SKM-1 treated with dmso at 0.1 percent for 144 hours (cell line): ENCODE results near the gene TREX2.

Experiments
- DNase-seq: peaks from one replicate; lab custom pipeline; 2025; ENCODE audit not compliant: unreplicated experiment; lab: John Stamatoyannopoulos, UW

Gene TREX2

DNA sequence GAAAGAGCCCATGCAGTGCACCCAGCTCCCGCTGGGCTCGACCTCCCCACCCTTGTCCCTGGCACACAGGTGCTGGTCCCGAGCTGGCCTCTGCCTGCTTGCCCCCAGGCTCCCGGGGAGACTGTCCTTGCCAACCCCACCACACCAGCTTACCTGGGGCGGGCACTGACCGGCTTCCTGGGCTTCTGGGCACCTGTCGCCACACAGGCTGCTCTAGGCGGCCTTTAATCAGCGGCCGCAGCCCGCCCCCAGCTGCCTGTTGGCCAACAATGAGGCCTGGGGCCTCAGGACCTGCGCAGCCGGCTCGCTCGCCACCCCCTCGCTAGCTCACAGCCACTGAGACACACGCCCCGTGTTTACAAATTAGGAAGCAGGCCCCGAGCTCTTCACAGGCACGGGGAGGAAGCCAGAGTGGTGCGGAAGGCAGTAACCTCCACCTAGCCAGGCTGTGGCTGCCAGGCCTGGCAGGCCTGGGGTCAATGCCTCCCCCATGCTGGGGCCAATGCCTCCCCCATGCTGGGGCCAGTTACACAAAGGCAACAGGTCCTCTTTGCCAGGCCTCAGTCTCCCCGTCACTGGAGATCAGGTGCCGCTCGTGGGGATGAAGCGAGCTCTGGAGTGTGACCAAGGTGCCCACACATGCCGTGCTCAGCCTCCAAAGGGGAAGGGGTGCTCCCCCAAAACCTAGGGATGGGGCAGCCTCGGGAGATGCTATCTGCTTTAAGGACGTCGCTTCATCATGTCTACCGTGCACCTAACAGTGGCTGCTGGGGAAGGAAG is at the start of gene TREX2:
TSS of gene TREX2 (minus strand) at position 201 of the 780 bp plus-strand sequence. CDS start 626 bp downstream, outside the sequence.
- no peak for DNase-seq

GRCh38 chrX:153495362-153495751 is 49.5 kb upstream of the TREX2 start:
- DNase-seq, result no peak

DNA sequence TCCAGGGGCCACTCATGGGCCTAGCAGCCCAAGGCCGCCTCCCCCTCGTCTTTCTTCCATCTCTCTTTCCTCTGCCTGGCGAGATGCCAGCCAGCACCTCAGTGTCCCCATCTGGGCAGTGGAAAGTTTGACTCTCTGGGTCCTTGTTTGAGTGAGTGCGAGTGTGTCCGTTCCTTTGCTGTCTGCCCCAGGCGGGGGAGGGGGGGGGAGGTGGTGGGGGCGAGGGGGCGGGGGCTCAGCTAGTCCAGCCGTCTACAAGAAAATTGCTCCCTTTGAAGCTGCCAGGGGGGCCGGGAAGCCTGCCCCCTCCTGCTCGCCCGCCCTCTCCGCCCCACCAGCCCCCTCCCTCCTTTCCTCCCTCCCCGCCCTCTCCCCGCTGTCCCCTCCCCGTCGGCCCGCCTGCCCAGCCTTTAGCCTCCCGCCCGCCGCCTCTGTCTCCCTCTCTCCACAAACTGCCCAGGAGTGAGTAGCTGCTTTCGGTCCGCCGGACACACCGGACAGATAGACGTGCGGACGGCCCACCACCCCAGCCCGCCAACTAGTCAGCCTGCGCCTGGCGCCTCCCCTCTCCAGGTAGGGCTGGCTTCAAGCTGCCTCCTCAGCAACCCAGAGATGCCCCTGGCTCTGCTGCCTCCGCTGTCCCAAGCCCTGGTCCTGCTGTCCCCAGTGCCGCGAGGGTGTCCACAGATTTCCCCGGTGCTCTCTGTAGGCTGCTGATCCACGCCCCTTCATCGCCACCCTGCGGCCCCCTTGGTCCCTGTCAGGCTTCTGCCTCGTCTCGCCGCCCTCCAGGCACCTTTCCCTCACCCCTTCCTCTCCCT is 48.9 kb upstream of the TREX2 start, which contains the start of gene BGN:
TSS of gene BGN (plus strand) at position 440 of the 821 bp plus-strand sequence. CDS start 9,652 bp downstream, outside the sequence.
- no peak for DNase-seq

DNA sequence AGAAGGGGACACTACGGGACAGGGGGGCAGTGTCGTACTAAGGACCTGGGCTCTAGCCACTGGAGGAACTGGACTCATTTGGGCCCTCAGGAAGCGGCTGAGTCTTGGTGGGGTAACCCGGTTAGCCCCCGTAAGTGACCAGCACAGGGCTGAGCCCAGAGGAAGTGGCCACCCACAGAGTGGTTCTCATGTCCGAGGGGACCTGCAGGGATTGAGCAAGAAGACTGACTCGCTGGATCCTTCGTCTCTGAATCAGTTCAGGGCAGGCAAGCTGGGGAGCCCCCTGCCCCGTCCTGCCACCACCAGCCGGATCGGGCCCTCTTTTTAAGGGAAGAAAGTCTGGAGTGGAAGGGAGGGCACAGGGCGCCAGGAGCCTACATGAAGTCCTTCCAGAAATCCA is 48.2 kb upstream of the TREX2 start:
- no peak for DNase-seq

- DNase-seq, result no peak
These were observed 47.2 kb upstream of the TREX2 start for GRCh38 chrX:153493085-153493484.

DNA sequence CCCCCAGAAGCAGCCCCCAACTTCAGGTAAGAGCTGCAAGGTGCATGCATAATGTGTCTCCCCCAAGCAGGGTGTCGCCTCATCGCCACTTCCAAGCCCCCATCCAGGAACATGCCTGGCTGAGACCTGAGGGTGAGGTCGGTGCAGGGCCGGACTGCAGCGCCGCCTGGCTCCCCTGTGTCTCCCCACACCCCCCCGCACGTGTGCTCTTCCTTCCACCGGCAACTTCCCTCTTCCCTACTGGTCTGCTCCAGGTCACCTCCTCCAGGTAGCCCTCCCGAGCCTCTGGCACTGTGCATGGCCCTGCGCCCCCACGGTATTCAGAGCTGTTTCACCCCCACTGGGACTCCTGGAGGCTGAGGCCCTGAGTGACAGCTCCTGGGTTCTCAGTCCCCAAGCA is 46.7 kb upstream of the TREX2 start:
- DNase-seq, result no peak

- no peak for DNase-seq
These were observed 46.1 kb upstream of the TREX2 start for GRCh38 chrX:153491918-153492317.

GRCh38 chrX:153491351-153491914 is 45.6 kb upstream of the TREX2 start:
- DNase-seq, result no peak

DNA sequence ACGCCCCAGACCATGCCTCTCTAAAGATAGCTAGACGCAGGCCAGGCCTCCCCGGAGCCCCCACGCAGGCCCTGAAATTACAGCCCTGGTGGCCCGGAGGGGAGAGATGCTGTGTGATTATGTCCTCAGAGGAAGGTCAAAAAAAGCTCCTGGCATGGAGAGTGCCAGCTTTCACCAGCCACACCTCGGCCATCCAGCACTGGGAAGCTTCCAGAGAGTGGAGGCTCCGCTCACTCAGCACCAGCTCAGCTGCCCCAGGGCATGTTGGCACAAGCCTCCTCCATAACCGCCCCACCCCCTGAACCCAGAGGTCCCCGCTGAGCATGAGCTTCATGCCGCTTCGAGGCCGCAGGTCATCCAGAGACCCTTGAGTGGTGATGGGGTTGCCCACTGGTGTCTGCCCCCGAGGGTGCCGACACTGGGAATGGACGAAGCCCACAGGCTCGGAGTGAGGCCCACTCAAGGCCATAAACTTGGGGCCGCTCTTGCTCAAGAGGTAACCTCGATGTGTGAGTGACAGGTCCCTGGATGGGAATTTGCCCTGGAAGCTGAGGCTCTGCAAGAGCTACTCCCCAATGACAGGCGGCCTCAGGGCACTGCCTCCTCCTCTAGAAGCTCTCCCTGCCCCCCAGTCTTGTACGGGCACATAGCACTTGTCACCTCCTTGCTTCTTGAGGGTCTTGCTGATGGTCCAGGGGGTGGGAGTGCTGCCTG is 44.5 kb upstream of the TREX2 start:
- DNase-seq, result no peak

- no peak for DNase-seq
These were observed 42.5 kb upstream of the TREX2 start for GRCh38 chrX:153488231-153488914.

GRCh38 chrX:153487590-153488071 is 41.8 kb upstream of the TREX2 start:
- DNase-seq, result no peak

DNA sequence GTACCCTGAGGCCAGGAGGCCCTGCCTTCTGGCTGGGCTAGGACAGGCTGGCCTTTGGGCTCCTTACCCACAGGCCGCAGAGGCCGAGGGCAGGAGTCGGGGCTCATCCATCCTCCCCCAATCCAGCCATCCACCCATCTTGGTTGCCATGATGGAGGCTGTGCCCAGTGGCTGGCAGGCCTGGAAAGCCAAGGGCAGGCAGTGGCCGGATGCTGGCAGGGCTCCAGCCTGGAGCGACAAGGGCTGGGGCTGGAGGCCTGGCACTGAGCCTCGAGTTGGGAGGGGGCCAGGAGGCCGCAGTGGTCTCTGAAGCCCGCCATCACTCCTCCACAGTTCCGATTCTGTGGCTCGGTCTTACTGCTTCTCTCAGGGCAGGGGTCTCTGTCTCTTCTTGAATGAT is 40.3 kb upstream of the TREX2 start:
- DNase-seq, result no peak

GRCh38 chrX:153485396-153486080 is 39.7 kb upstream of the TREX2 start:
- no peak for DNase-seq

DNA sequence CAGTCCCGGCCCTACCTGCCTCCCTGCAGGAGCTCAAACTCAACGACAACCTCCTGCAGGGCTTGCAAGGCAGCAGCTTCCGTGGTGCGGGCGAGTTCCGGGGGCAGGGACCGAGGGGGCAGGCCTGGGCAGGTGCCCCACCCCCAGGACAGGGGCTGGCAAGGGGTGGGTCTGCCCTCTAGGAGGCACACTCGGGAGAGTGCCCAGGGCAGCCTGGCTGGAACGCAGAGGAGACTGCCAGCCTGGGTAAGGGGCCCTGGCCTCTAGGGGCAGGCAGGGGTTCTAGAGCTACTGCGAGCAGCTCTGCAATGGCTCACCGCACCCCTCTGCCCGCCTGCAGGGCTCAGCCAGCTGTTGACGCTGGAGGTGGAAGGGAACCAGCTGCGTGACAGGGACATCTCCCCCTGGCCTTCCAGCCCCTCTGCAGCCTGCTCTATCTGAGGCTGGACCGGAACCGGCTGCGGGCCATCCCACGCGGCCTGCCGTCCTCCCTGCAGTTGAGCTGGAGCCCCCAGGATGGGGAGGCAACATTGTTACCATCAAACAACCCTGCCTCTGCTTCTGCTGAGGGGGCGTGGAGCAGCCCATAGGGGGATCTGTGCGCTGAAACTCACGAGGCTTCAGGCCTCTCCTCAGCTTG is 36.6 kb upstream of the TREX2 start:
- no peak for DNase-seq

DNA sequence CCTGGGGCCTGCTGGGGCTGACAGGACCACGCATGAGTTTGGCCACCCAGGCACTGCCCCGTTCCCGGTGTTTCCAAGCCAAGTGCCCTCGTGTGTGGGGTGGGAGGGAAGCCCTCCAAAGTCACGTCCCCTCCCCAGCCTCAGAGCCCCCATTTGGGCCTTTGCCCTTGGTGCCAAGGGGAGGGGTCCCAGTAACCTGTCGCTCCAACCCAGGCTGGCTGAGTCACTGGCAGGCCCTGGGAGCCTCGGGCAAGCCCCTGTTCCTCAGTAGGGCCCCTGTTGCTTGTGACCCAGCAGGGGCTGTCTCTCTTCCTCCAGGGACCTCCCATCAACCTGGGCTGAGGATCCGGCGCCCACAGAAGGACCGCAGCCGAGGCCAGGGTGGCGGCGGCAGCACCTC is 35.2 kb upstream of the TREX2 start:
- no peak for DNase-seq

DNA sequence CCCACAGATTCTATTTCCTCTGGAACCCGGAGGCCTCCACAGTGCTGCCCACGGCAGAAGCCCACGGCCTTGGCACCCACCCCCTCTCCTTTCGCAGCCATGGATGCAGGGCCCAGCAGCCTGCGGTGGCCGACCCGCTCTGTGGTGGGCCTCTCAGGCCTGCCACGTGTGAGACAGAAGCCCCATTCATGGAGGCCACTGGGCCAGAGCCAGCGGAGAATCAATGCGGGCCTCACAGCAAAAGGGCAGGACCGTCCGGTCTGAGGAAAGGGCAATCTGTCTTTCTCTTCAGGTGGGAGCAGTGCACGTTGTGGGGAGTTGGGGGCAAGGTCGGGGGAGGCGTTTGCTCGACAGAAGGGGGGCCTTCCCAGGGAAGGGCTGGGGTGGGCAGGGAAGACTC is 32.9 kb upstream of the TREX2 start:
- no peak for DNase-seq

DNA sequence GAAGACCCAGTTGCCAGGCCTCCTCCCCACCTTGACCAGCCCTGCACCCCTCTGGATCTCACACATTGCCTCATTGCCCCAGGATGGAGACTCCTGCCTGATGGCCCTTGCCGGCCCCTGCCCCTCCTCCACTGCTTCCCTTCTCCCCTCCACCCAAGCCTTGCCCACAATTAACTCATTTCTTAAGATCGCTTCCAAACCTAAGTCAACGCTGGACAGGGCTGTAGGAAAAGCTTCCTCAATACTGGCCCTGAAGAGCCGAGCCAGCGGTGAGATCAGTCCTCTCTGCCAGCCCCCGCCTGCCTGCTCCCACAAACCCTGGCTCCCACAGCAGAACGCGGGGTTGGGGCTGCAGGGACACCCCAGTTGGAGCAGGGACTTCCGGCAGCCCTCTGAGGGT is 32.0 kb upstream of the TREX2 start:
- no peak for DNase-seq

DNA sequence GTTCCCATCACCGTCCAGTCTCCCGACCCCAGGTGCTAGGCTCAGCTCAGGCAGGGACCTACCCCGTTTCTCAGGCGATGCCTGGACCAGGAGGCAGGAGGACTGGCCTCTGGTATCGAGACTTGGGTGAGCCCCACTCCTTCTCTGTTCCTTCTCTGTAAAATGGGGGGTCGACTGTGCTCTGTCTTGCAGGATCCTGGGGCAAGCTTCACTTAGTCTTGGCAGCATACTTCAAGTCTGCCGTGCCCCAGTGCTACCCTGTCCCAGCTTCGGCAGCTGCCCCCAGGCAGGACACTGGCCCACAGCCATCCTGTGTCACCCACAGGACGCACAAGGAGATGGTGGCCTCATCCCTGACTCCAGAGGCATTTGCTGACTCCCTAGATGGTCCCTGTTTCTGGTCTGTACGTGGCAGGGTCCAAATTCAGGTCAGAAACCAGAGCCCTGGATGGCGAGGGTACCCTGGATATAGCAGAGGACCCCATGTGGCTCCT is 31.6 kb upstream of the TREX2 start:
- DNase-seq, result no peak

DNA sequence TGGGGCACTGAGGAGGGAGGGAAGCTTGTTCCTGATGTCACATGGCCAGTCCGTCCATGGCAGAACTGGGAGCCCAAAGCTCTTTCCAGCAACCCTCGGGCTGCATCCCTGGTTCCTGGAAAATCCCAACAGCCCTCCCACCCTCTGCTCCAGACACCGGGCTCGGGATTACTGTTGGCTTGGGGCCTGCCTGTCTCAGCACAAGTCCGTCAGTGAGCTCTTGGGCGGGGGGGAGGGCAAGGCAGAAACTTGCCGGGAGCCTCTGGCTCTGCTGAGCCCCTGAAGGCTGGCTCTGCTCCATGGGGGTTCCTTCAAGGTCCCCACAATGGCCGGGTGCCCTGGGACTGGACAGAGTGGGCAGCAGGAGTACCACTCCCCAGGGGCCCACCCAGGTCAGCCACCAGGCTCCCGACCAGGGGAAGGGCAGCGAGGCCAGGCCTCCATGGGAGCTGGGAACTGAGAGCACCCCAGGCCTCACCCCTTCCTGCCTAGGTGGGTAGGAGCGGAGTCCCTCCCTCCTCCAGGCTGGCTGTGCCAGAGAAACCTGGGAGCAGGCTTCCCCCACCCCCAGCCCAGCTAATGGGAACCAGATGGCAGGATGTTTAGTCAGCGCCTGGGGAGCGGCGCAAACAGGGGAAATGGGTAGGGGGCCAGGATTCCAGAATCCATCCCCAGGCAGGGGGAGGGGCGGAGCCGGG is 31.0 kb upstream of the TREX2 start:
- DNase-seq, result no peak
